Transverse colon (tissue), 3 donors: ENCODE data around the gene BPGM.

ENCODE experiments used
- EP300 ChIP-seq: sonication (generic); formaldehyde crosslinking; IDR thresholded peaks from one replicate; pipeline ENCODE4 v1.6.1; 2017; ENCODE audit warnings: antibody characterized with exemption, low read depth
- POLR2A ChIP-seq: fragments of 450-650 bp; IDR thresholded peaks from one replicate; pipeline ENCODE4 v1.6.1; 2016; ENCODE audit warnings: antibody characterized with exemption, mild to moderate bottlenecking, moderate library complexity
- TF ChIP-seq, protein P1 (sequence below), 5 experiments: fragments of 200-600 bp in 3 of 5; fragments of 450-650 bp in 2 of 5; sonication (generic) in 3 of 5; IDR thresholded peaks; 1 replicate in 2 of 5; 2 replicates in 3 of 5; pipeline ENCODE4 v1.5.1; 2016 to 2017; ENCODE audit warnings: antibody characterized with exemption in 5 of 5, inconsistent platforms in 3 of 5, mild to moderate bottlenecking in 2 of 5, moderate library complexity in 1 of 5

DNA sequence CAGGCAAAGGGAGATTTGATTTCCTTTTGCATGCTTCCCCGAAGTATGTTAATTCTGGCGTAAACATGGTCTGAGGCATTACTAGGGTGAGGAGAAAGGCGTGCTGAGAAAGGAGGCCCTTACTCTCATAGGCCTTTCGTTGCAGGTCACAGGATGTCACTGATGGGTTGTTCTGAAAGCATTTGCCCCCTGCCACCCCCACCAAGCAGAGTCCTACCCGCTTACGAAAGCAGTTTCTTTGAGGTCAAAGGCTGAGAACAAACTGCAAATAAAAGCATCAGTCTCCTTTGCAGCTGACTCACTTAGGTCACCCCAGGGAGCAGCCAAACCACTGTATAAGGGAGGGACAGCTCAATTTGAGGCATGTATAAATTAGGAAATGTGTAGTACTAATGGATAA is 57.1 kb downstream of the BPGM start:
- TF ChIP-seq POLR2A (no peak), EP300 (no peak)
- TF ChIP-seq, protein P1, sequence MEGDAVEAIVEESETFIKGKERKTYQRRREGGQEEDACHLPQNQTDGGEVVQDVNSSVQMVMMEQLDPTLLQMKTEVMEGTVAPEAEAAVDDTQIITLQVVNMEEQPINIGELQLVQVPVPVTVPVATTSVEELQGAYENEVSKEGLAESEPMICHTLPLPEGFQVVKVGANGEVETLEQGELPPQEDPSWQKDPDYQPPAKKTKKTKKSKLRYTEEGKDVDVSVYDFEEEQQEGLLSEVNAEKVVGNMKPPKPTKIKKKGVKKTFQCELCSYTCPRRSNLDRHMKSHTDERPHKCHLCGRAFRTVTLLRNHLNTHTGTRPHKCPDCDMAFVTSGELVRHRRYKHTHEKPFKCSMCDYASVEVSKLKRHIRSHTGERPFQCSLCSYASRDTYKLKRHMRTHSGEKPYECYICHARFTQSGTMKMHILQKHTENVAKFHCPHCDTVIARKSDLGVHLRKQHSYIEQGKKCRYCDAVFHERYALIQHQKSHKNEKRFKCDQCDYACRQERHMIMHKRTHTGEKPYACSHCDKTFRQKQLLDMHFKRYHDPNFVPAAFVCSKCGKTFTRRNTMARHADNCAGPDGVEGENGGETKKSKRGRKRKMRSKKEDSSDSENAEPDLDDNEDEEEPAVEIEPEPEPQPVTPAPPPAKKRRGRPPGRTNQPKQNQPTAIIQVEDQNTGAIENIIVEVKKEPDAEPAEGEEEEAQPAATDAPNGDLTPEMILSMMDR (IDR thresholded peaks at IDR 0.05) = no peak
